Measurements from ENCODE around the gene BCL10. TPM values are rescaled to one million over a fixed set of nuclear protein-coding genes. Genes with fewer than 3 reads are reported as not detected.

BCL10 gene
- total RNA-seq, 1 donor from 2014 or later, result 66.5 TPM

- DNase-seq (ENCODE audit: extremely low read depth, low read depth, low spot score), result no peak
These were observed 23.7 kb upstream of the BCL10 start for GRCh38 chr1:85300140-85300539.

GRCh38 chr1:85297855-85298629, 21.6 kb upstream of the BCL10 start:
- DNase-seq (ENCODE audit: extremely low read depth, low read depth, low spot score), result peak; percentile 100

GRCh38 chr1:85297538-85297854, 21.1 kb upstream of the BCL10 start:
- no peak for DNase-seq (ENCODE audit: extremely low read depth, low read depth, low spot score)

- DNase-seq (ENCODE audit: extremely low read depth, low read depth, low spot score), result no peak
These were observed 20.5 kb upstream of the BCL10 start for GRCh38 chr1:85296980-85297379.

GRCh38 chr1:85295654-85296053, 19.2 kb upstream of the BCL10 start:
- no peak for DNase-seq (ENCODE audit: extremely low read depth, low read depth, low spot score)

- DNase-seq (ENCODE audit: extremely low read depth, low read depth, low spot score), result no peak
These were observed 18.6 kb upstream of the BCL10 start for GRCh38 chr1:85295006-85295431.

GRCh38 chr1:85290826-85291225, 14.4 kb upstream of the BCL10 start:
- DNase-seq (ENCODE audit: extremely low read depth, low read depth, low spot score), result no peak

GRCh38 chr1:85289848-85290335, 13.5 kb upstream of the BCL10 start:
- DNase-seq (ENCODE audit: extremely low read depth, low read depth, low spot score), result no peak

- no peak for DNase-seq (ENCODE audit: extremely low read depth, low read depth, low spot score)
These were observed 12.9 kb upstream of the BCL10 start for GRCh38 chr1:85289207-85289847.

- no peak for DNase-seq (ENCODE audit: extremely low read depth, low read depth, low spot score)
These were observed 7.8 kb upstream of the BCL10 start for GRCh38 chr1:85284202-85284601.

- DNase-seq (ENCODE audit: extremely low read depth, low read depth, low spot score), result no peak
These were observed 7.2 kb upstream of the BCL10 start for GRCh38 chr1:85283475-85284199.

GRCh38 chr1:85282424-85282823, 6.0 kb upstream of the BCL10 start:
- DNase-seq (ENCODE audit: extremely low read depth, low read depth, low spot score), result no peak

GRCh38 chr1:85280636-85281035, 4.2 kb upstream of the BCL10 start:
- no peak for DNase-seq (ENCODE audit: extremely low read depth, low read depth, low spot score)

GRCh38 chr1:85279458-85280080, 3.1 kb upstream of the BCL10 start:
- DNase-seq (ENCODE audit: extremely low read depth, low read depth, low spot score), result no peak

GRCh38 chr1:85278853-85279314, 2.5 kb upstream of the BCL10 start:
- peak; percentile 89 for DNase-seq (ENCODE audit: extremely low read depth, low read depth, low spot score)

GRCh38 chr1:85277802-85278201, 1.4 kb upstream of the BCL10 start:
- DNase-seq (ENCODE audit: extremely low read depth, low read depth, low spot score), result no peak

- no peak for DNase-seq (ENCODE audit: extremely low read depth, low read depth, low spot score)
These were observed 677 bp upstream of the BCL10 start for GRCh38 chr1:85276978-85277639.

GRCh38 chr1:85275701-85276214, 674 bp downstream of the BCL10 start:
- no peak for DNase-seq (ENCODE audit: extremely low read depth, low read depth, low spot score)

- peak; percentile 86 for DNase-seq (ENCODE audit: extremely low read depth, low read depth, low spot score)
These were observed 1.4 kb downstream of the BCL10 start for GRCh38 chr1:85274969-85275453.

GRCh38 chr1:85273397-85273796, 3.0 kb downstream of the BCL10 start:
- no peak for DNase-seq (ENCODE audit: extremely low read depth, low read depth, low spot score)
